Suprapubic skin (tissue), 4 donors: ENCODE measurements around the gene PLXDC1. TPM values are rescaled to one million over a fixed set of nuclear protein-coding genes. Genes with fewer than 3 reads are reported as not detected.

Source experiments
- DNase-seq, 2 donors: peaks; one replicate each; pipeline ENCODE4 v3.0.0-alpha.2; 2019; ENCODE audit warnings: low spot score in 2 of 2
- H3K27ac ChIP-seq: fragments of 200-600 bp; sonication (generic); one replicate; pipeline ENCODE4 v1.5.1; 2019
- H3K27me3 ChIP-seq: fragments of 200-600 bp; sonication (generic); one replicate; pipeline ENCODE4 v1.5.1; 2019
- H3K36me3 ChIP-seq: fragments of 200-600 bp; sonication (generic); one replicate; pipeline ENCODE4 v1.5.1; 2019
- H3K4me1 ChIP-seq: fragments of 200-600 bp; sonication (generic); one replicate; pipeline ENCODE4 v1.5.1; 2019
- H3K4me3 ChIP-seq: fragments of 200-600 bp; sonication (generic); one replicate; pipeline ENCODE4 v1.5.1; 2019; ENCODE audit warnings: mild to moderate bottlenecking
- H3K9me3 ChIP-seq: fragments of 200-600 bp; sonication (generic); one replicate; pipeline ENCODE4 v1.5.1; 2019
- CTCF ChIP-seq, 2 donors: fragments of 200-600 bp in 1 of 2; fragments of 450-650 bp in 1 of 2; sonication (generic) in 1 of 2; IDR thresholded peaks; one replicate each; pipeline ENCODE4 v1.5.1; 2016 to 2019; ENCODE audit warnings: antibody characterized with exemption in 2 of 2, mild to moderate bottlenecking in 1 of 2, moderate library complexity in 1 of 2
- EP300 ChIP-seq: sonication (generic); formaldehyde crosslinking; IDR thresholded peaks from one replicate; pipeline ENCODE4 v1.6.1; 2017; ENCODE audit warnings: antibody characterized with exemption
- POLR2A ChIP-seq, 2 donors: fragments of 450-650 bp; IDR thresholded peaks; one replicate each; pipeline ENCODE4 v1.6.1; 2017; ENCODE audit warnings: antibody characterized with exemption in 2 of 2, mild to moderate bottlenecking in 2 of 2, moderate library complexity in 2 of 2
- POLR2AphosphoS5 ChIP-seq, 3 donors: sonication (generic); formaldehyde crosslinking; IDR thresholded peaks; one replicate each; pipeline ENCODE4 v1.6.1; 2017; ENCODE audit warnings: antibody characterized with exemption in 3 of 3
- WGBS: methylation state at CpG from one replicate; pipeline ENCODE4 v1.1.5; 2018; 5-methylcytosine and 5-hydroxymethylcytosine counted together
- total RNA-seq, 4 donors: library from RNA; depleted of rRNA; stranded (reverse); fragments of >200 nt; gene quantifications; one replicate each; pipeline ENCODE4 v1.1.0, GENCODE V29; 2016

The PLXDC1 gene
- total RNA-seq, 4 donors from 2014 or later = 5.3 to 14.1 (median 6.3) TPM

- WGBS = 62% methylated on average over 3 of the region's 3 CpGs
These were observed 35.2 kb downstream of the PLXDC1 start for GRCh38 chr17:39116224-39116623.

GRCh38 chr17:39115135-39115534, 36.3 kb downstream of the PLXDC1 start:
- Histone ChIP-seq H3K4me1 (peaks cover 9% of the 10 kb centered on the region), H3K4me3 (no peak overlapping the region), H3K36me3 (no peaks in the 10 kb centered on the region), H3K27ac (peak overlapping the region; percentile 14), H3K9me3 (no peaks in the 10 kb centered on the region), H3K27me3 (no peaks in the 10 kb centered on the region)
- no peak for TF ChIP-seq EP300
- DNase-seq = no peak
- WGBS = 39% methylated on average over 3 of the region's 5 CpGs

More at GRCh38 chr17:39116224-39116623, 35.2 kb downstream of the PLXDC1 start:
- no peak for DNase-seq
- Histone ChIP-seq H3K27me3 (no peaks in the 10 kb centered on the region), H3K4me3 (no peak overlapping the region), H3K4me1 (peaks cover 9% of the 10 kb centered on the region), H3K9me3 (no peaks in the 10 kb centered on the region), H3K27ac (no peak overlapping the region), H3K36me3 (no peaks in the 10 kb centered on the region)
- no peak for TF ChIP-seq POLR2AphosphoS5 (IDR thresholded peaks at IDR 0.05)
- TF ChIP-seq CTCF (IDR thresholded peaks at IDR 0.05) = no peak
- no peak for TF ChIP-seq POLR2A (IDR thresholded peaks at IDR 0.05)
- TF ChIP-seq EP300 = no peak

GRCh38 chr17:39114723-39115122, 36.7 kb downstream of the PLXDC1 start:
- Histone ChIP-seq H3K4me1 (peaks cover 9% of the 10 kb centered on the region), H3K27me3 (no peaks in the 10 kb centered on the region), H3K27ac (peak overlapping the region; percentile 14), H3K4me3 (no peak overlapping the region), H3K36me3 (no peaks in the 10 kb centered on the region), H3K9me3 (no peaks in the 10 kb centered on the region)
- 66% methylated on average over 10 of the region's 14 CpGs for WGBS
- DNase-seq = no peak
- TF ChIP-seq CTCF (IDR thresholded peaks at IDR 0.05) (no peak), EP300 (no peak), POLR2A (IDR thresholded peaks at IDR 0.05) (no peak), POLR2AphosphoS5 (IDR thresholded peaks at IDR 0.05) (no peak)

GRCh38 chr17:39113871-39114270, 37.6 kb downstream of the PLXDC1 start:
- TF ChIP-seq POLR2A (IDR thresholded peaks at IDR 0.05) = no peak
- TF ChIP-seq EP300 = no peak
- TF ChIP-seq CTCF (IDR thresholded peaks at IDR 0.05) = no peak
- TF ChIP-seq POLR2AphosphoS5 (IDR thresholded peaks at IDR 0.05) = no peak
- 83% methylated on average over 2 of the region's 2 CpGs for WGBS
- no peak overlapping the region for H3K4me3 ChIP-seq

GRCh38 chr17:39110435-39111136, 40.9 kb downstream of the PLXDC1 start:
- no peak overlapping the region for H3K27ac ChIP-seq
- 76% methylated on average over 15 of the region's 19 CpGs for WGBS
- TF ChIP-seq POLR2A (IDR thresholded peaks at IDR 0.05) (no peak), CTCF (IDR thresholded peaks at IDR 0.05) (no peak), EP300 (no peak), POLR2AphosphoS5 (IDR thresholded peaks at IDR 0.05) (no peak)
- H3K9me3 ChIP-seq = no peaks in the 10 kb centered on the region
- no peak overlapping the region for H3K4me3 ChIP-seq
- H3K4me1 ChIP-seq = peaks cover 9% of the 10 kb centered on the region
- no peak for DNase-seq
- no peaks in the 10 kb centered on the region for H3K27me3 ChIP-seq
- H3K36me3 ChIP-seq = no peaks in the 10 kb centered on the region

More at GRCh38 chr17:39113871-39114270, 37.6 kb downstream of the PLXDC1 start:
- no peak for DNase-seq
- Histone ChIP-seq H3K4me1 (peaks cover 9% of the 10 kb centered on the region), H3K9me3 (no peaks in the 10 kb centered on the region), H3K27ac (no peak overlapping the region), H3K27me3 (no peaks in the 10 kb centered on the region), H3K36me3 (no peaks in the 10 kb centered on the region)
